Glomerular endothelial cell (primary cell): ENCODE results near the gene FALEC. TPM values are rescaled to one million over a fixed set of nuclear protein-coding genes. Genes with fewer than 3 reads are reported as not detected.
"Not testable (repeated sequence)": the region's sequence is repeated elsewhere in the genome, so short reads cannot be mapped to it uniquely, and the experiment has no call there.

Experiments
- DNase-seq: peaks from one replicate; pipeline ENCODE4 v3.0.0-alpha.2; 2011; ENCODE audit warnings: low read depth, low spot score; ENCODE audit errors: extremely low read depth
- total RNA-seq: library from RNA; depleted of rRNA; stranded (reverse); fragments of >200 nt; gene quantifications from 2 replicates; pipeline ENCODE4 v1.2.3, GENCODE V29; 2015

FALEC gene
- total RNA-seq, 1 donor from 2014 or later = not detected

DNA sequence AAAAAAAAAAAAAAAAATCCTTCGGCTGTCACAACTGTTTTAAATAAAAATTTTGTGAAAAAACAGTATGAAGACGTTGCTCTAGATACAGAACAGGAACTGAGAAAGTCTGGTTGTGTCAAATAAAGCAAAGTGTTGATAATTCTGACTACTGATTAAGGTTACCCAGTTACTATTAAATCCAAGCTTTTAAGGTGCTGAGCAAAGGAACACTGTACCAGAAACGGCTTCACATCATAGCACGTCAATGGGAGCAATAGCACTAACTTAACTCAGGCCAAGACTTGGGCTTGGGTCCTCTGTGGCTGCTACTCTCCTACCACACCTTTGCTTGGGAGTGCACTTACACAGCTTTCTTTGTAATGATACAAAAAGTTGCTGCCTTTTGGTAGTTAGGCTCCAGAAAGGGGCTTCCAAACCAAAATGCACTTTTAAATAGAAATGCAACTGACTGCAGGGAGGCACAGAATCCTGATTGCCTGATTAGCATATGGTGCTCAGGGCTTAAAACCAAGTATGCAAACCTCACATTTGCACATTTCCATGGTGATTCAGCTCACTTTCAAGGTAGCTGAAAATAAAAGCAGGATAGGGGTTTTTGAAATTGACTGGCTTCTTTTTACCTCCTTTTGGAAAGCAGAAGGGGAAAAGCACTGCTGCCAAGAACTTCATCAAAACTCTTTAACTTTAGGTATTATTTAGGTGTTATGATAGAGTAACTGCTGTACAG lies 57.5 kb downstream of the FALEC start:
- DNase-seq = no peak

DNA sequence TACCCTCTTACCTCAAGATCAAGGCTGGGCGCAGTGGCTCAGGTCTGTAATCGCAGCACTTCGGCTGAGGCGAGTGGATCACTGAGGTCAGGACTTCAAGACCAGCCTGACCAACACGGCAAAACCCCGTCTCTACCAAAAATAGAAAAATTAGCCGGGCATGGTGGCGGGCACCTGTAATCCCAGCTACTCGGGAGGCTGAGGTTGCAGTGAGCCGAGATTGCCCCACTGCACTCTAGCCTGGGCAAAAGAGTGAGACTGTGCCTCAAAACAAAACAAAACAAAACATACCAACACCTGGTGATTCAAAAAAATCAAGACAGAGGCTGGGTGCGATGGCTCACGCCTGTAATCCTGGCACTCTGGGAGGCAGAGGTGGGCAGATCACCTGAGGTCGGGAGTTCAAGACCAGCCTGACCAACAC lies 58.1 kb downstream of the FALEC start:
- not testable (repeated sequence) for DNase-seq

- no peak for DNase-seq
Observed at GRCh38 chr1:150574260-150575071, 58.9 kb downstream of the FALEC start.

DNA sequence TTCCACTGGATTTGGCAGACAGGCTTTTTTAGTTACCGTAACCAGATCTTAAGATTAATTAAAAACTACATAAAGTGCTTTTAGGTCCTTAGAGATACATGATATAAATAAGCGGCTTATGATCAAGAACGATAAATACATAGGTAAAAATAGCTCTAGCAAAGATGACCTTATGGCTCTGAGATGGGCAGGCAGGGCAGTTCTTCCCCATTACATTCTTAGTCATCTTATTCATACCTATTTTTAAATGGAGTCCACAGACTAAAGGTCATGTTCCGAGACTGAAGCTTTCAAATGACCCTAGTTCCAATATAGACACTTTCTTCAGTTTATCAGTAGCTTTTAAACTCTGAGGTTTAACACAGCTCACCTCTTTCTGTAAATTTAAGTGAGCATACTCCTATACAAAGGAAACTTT lies 59.5 kb downstream of the FALEC start:
- DNase-seq = no peak

DNA sequence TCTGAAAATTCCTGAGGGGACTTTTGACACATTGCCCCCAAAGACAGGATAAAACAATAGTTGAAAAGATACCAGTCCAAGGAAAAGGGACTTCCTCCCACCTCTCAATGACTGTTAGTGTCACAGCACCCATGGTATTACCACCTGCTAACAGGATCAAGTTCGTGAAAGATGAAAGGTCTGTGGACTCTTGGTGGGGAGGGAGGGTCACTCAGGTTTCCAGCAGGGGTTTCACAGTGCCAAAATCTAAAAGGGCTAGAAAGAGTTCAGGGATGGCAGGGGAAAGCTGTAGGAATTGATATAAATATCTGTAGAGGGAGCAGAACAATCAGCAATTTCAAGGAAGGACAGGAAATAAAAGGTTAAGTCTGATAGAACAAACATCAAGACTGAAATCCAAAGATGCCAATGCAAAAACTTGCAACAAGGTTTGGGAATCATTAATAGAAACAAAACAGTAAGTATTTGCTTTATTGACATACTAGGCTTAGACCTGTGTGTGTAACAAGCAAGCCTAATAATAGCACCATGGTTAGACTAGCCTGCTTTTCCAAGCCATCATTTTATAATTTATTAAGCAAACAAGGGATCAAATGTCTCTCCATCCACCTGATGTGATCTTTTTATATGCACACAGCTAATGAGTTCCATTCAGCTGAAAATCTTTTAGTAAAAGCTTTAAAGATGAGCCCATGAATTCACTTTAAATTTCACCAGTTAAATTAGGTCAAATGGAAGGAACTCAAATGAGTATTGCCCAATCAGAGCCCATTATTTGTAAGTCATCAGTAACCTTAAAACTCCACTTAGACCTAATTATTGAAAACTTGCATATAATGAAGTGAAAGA lies 60.2 kb downstream of the FALEC start:
- DNase-seq = no peak

DNA sequence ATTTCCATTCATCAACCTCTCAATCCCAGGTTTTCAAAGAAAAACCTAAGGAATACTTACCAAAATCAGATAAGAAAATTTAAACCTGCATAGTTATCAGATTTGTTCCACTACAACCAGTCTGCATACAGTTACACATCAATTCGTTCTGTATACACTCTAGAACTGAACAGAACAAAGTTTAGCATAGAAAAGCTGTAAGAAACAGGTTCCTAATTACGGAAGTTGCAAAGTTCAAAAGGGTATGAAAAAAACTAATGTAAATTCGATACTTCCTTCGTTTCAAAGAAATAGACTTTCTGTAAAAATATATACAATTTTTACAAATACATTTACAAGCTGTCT lies 60.8 kb downstream of the FALEC start:
- no peak for DNase-seq

DNA sequence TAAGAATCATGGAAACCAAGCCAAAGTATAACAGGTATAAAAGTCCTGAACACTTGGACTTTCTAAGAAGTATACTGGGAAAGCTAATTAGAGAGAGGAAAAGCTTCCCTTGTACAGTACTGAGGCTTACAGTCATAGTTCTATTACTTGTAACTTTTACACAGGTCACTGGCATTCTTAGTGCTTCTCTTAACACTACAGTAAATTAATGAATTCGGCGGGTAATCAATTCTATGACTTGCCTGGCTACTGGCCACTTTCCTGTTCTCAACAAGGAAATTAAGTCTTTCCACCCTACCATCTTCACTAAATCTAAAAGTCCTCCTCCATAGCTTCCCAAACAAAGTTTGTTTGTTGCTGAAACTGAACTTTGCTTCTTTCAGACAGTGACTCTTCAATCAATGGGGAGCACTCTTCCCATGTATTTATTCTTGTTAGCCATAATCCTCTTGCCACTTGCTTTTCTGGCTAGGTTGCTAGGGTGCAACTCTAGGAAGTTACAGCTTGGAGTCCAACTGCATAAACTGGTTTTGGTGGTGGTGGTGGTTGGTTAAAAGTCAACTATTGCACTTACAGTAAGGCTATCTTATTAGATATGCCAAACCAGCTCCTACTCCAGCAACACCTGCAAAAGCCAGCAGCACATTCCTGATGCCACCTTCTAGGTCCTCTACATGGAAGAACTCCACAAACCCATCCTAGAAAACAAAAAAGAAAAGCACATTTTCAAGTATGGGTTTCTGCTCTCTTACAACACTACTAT lies 61.4 kb downstream of the FALEC start:
- no peak for DNase-seq

DNA sequence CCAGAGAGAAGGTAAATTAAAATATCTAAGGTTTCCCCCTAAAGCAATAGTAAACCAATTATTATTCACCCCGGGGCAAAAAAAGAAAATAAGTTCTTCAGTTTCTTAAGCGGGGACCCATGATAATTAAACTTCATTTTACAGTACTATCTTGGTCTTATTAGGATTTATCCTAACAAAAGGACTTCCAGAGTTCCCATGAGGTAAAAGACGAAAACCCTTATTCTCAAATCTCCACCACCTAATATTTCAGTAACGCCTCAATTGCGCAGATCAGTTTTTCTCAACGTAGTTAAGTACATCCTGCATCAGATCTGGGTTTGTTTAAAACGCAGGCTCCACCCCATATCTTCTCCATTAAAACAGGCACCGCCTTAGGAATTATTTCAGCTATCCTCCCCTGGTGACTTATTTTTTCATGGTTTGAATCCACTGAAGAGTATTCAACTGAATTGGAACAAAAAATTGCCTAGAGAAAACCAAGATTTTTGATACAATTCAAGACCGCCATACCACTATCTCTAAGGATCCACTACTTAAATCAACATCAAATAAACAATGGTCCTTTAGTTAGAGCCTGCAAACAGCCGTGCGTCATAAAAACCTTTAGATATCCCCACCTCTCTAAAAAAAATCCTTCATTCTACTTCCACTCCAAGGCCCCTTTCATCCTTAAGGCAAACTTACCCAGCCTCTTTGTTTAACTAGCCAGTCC lies 62.2 kb downstream of the FALEC start:
- no peak for DNase-seq

DNA sequence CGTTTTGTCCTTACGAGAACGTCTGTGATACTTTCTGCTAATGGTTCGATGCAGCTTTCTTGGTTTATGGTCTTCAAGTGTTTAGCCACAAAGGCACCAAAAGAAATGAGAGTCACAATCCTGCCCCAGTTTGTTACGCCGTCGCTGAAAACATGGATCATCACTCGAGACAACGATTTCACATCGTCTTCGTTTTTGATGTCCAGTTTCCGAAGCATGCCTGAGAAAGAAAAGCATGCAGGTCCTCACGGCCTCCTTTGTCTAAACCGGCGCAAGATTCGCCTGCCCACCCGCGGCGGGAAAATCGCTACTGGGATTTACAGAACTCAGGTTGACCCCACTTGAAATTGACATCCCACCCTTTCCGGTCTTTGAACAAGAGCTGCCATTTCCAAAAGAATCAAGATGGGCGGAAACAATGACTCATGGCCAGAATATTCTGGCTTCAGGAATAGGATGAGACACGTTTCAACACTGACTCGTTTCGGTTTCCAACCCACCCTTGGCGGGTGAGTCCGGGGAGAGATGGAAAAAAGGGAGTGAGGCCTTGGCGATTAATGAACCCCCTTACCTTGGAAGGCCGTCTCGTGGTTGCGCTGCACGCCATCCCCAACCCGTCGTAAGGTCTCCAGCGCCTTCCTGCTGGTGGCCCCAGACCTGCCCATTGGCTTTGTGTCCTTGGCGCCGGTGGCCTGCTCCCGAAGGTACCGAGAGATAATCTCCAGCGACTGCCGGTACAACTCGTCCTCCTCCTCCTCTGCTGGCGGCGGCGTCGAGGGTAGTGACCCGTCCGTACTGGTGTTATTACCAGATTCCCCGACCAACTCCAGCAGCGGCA lies 62.9 kb downstream of the FALEC start:
- no peak for DNase-seq

DNA sequence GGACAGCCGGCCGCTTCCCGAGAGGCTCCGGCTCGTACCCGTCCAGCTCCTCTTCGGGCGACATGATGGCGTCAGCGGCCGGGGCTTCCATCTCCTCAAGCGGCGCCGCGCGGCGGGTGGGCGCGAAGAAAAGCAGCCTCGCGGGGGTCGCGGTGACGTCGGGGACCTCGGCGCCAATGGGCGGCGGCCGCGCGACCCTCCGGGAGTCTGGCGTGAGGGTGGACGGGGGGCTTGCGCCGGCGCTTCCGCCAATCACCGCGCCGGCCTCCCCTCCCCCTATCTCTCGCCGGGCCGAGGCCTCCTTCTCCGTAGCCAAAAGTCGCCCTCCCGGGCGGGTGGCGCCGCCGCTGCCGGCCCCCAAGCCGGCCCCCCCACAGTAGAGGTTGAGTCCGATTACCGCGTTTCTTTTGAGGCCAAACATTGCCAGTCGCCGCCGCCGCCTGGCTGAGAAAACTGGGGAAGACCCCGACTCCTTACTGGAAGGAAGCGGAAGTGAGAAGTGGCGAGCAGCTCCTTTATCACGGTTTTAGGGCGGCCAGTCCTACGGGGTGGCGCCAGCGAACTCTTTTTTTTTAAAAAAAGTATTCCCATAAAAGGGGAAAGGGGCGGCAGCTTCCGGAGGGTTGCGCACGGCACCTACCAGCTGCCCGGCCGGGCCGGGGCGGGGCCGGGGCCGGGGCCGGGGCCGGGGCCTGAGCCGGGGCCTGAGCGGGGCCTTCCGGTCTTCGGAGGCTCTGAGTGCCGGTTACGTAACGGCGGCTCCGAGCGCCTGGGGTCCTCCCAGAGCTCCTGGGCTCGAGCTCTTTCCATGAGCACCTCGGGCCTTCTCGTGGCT lies 63.8 kb downstream of the FALEC start, which contains the start of gene MCL1:
TSS of gene MCL1 (minus strand) at position 501 of the 835 bp plus-strand sequence. CDS start at position 421, 80 bp downstream.
- no peak for DNase-seq

- DNase-seq = no peak
Observed at GRCh38 chr1:150579945-150580642, 64.5 kb downstream of the FALEC start.

DNA sequence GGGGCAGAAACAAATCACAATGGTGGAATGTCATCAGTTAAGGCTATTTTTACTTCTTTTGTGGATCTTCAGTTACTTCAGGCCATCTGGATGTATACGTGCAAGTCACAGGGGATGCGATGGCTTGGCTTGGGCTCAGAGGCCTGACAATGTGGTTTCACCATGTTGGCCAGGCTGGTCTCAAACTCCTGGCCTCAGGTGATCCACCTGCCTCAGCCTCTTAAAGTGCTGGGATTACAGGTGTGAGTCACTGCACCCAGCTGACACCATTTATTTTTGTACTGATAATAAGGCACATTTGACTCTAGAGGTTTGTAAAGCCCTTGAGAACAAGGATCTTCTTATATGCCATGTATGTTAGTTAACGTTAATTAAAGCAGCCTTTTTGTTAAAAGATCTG lies 65.4 kb downstream of the FALEC start:
- not testable (repeated sequence) for DNase-seq

DNA sequence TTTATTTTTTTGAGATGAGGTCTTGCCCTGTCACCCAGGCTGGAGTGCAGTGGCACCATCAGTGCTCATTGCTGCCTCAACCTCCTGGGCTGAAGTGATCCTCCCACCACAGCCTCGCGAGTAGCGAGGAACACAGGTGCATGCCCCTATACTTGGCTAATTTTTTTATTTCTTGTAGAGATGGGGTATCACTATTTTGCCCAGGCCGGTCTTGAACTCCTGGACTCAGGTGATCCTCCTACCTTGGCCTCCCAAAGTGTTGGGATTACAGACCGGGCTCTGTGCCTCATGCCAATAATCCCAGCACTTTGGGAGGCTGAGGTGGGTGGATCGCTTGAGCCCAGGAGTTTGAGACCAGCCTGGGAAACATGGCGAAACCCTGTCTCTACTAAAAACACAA lies 65.9 kb downstream of the FALEC start:
- DNase-seq = not testable (repeated sequence)

GRCh38 chr1:150581962-150582361 lies 66.4 kb downstream of the FALEC start:
- DNase-seq = not testable (repeated sequence)

- DNase-seq = no peak
Observed at GRCh38 chr1:150582371-150582770, 66.8 kb downstream of the FALEC start.
